NCI-H2227 (cell line): ENCODE measurements around the gene ACTR3.
"Not testable (repeated sequence)": the region's sequence is repeated elsewhere in the genome, so short reads cannot be mapped to it uniquely, and the experiment has no call there.

ENCODE experiments used
- DNase-seq: peaks from one replicate; lab custom pipeline; 2025; ENCODE audit not compliant: unreplicated experiment; lab: John Stamatoyannopoulos, UW

The ACTR3 gene

DNA sequence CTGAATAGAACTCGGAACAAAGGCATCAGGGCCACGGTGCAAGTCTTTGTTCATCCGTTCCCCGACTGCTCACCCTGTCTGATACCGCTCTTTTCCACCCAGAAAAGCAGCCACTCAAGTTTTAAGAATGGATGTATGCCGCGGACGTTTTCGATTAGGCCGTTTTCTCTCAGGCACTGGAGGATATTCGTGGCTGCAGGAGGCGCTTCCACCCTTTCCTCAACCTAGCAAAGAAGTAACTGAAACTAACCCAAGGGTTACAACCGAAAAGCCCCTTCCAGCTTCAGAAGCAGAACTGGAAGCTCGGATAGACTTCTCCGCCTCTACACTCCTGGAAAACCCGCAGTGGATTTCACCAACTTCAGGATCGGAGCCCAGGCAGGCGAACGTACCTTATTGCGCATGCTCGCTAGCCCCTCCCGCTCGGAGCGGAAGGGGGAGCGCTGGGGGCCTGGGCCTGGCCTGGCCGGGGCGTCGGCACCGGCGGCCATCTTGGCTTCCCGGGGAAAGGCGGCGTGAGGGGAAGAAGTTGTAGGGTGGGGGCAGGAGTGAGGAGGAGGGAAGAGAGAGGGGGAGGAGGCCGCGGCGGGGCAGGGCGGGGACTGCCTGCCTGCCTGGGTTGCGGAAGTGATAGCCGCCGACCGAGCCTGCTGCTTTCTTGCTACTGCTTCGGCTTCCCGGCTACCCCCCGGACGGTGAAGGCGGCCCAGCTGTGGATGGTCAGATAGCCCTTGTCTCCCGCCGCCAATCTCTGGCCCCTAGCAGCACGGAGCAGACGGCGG, at the start of gene ACTR3:
TSS of gene ACTR3 (plus strand) at position 619 of the 782 bp plus-strand sequence. CDS start 191 bp downstream, outside the sequence.
- DNase-seq, result peak; percentile 100

DNA sequence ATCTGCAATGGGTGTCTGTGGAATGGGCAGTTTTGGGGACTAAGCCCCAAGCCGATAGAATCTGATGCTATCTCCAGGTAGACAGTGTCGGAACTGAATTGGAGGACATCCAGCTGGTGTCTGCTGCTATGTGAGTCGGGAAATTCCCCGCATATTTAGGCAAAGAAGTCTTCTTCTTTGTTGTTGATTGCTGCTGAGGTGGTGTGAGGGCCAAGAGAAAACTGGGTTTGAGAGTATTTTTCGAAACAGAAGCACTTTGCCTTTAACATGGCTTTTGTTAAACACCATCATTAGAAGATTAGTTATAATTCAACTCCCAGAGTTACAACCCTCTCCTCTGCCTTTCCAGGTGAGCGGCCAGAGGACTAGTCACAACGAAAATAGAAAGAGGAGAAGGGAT, 49.4 kb upstream of the ACTR3 start:
- no peak for DNase-seq

DNA sequence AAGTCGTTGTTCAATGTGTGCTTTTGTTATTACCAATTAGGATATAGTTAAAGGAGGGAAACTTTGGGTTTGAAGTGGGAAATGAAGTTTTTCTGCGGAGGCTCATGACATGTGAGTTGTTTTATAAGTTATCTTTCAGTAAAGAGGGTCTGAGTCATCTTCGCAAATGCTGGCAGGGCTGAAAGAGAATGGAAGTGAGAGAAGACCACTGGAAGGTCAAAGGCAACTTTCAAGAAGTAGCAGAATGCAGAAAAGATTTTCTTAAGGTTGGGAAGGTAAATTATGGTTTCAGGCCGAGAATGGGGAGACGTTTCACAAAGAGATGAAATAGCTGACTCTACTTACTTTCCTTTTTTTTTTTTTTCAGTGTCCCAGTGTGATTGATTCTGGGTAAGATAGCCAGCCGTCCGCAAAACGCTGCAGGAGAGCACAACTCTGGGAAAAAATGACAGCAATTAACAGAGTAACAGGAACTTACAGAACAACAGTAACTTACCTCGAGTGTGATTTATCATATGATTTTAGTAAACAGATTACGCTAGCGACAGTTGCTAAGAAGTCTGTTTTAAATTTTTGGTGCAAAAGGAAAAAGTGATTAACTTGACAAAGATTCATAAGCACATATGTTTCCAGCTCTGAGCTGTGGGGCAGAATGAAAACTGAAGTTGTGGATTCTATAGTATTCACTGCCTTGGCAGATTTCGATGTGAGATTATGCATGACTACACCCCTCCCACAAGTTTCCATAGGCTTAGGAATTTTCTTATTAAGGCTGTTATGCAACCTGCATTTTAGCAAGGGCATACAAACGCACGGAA, 46.8 kb upstream of the ACTR3 start:
- no peak for DNase-seq

DNA sequence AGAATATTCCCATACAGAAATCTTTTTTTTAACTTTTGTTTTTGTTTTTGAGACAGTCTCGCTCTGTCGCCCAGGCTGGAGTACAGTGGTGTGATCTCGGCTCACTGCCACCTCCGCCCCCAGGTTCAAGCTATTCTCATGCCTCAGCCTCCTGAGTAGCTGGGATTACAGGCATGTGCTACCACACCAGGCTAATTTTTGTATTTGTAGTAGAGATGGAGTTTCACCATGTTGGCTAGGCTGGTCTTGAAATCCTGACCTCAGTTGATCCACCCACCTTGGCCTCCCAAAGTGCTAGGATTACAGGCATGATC, 46.2 kb upstream of the ACTR3 start:
- not testable (repeated sequence) for DNase-seq

DNA sequence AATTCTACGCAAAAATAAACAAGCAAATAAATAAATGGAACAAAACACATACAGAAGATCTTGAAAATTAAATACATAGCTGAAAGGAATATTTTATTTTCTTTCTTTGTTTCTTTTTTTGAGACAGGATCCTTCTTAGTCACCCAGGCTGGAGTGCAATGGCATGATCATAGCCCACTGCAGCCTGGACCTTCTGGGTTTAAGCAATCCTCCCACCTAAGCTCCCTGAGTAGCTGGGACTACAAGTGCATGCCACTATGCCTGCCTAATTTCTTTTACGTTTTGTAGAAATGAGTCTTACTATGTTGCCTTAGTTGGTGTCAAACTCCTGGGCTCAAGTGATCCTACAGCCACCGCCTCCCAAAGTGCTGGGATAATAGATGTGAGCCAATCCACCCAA, 44.6 kb upstream of the ACTR3 start:
- no peak for DNase-seq

DNA sequence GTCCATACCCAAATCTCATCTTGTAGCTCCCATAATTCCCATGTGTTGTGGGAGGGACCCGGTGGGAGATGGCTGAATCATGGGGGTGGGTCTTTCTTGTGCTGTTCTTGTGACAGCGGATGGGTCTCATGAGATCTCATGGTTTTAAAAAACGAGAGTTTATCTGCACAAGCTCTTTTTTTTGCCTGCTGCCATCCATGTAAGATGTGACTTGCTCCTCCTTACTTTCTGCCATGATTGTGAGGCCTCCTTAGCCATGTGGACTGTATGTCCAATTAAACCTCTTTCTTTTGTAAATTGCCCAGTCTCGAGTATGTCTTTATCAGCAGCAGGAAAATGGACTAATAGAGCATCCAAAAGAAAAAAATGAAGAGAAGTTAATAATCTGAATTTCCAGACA, 44.1 kb upstream of the ACTR3 start:
- not testable (repeated sequence) for DNase-seq

DNA sequence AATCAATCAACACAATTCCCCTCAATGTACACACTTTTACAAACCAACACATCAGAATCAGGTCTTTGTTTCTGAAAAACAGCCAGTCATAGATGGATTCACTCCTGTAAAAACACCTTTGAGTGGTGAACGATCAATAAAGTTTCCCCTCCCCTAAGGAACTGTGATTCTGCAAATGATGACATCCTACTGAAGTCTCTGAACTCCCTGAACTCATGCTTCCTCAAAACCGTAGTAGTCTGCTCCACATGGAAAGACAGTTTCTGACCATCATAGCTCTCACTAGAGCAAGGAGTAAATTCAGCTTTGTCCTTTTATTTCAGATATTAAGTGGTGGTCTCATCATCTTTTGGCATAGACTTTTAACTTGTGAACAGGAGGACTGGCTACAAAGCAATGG, 43.5 kb upstream of the ACTR3 start:
- DNase-seq, result no peak

DNA sequence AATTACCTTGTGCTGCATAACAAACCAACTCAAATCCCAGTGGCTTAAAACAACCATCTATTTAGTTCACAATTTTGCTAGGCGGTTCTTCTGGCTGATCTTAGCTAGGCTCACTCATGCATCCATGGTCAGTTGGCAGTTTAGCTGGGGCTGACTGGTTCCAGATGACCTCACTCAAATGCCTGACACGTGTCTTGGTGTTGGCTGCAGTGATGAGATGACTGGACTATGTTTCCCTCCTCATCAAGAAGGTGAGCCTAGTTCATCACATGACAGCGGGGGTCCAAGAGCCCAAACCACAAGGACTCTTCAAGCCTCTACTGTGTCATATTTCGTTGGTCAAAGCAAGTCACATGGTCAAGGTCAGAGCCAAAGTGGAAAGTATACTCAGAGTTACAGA, 42.7 kb upstream of the ACTR3 start:
- DNase-seq, result no peak

DNA sequence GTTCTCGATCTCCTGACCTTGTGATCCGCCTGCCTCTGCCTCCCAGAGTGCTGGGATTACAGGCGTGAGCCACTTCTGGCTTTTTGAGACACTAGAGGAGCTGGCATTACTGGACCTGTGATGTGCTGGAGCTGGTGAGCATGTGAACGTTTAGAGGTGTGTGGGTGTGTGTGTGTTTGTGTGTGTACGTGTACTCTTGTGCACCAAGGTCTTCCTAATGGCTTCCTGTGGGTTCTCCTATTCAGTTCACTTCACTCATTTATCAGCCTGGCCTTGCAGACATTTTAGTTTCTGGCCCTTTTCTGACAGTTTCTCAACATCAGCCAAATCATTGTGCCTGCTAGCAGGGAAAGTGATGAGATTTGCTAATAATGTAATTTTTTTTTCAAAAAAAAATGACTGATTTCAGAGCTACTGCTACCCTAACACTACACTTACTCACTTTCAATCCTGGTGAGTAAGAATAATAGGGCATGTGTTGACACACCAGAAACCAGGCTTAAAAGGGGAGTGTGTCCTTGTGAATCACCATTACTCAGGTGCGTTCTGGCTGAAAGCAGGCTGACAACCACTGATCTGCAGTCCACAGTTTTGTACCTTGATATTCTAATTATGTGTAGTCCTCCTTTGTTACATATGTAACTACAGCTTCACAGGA, 41.0 kb upstream of the ACTR3 start:
- no peak for DNase-seq

DNA sequence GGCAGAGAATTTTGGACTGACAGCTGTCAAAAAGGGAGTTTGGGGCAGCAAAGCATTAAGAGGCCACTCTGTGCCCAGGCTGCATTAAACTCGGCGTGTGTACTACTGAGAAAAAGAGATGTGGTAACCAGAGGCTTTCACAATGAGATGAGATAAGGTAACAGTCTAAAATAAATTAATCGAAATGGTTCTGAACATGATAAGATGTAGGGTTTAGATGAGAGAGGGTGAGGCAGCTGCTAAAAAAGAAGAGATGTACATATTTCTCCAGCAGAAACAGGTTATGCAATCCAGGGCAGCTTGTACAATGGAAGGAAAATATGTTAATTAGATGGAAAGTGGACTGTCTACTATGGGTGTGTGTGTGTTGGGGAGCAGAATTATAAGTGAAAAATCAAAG, 39.2 kb upstream of the ACTR3 start:
- DNase-seq, result no peak

DNA sequence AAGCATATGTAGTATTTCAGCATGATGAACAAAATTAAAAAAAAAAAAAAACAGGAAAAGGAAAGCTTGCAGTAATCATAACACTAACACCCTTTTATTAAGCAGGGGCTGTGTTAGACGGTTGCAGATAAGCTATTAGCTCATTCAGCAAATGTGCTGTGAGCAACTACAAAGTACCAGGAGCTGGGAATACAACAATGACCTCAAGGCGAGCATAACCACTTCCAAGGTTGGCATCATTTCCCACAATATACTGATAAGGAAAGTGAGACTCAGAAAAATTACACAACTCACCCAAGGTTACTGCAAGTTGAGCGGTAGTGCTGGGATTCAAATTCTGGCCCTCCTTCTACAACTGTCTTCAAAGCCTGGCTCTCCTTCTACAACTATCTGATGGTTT, 38.2 kb upstream of the ACTR3 start:
- DNase-seq, result no peak

DNA sequence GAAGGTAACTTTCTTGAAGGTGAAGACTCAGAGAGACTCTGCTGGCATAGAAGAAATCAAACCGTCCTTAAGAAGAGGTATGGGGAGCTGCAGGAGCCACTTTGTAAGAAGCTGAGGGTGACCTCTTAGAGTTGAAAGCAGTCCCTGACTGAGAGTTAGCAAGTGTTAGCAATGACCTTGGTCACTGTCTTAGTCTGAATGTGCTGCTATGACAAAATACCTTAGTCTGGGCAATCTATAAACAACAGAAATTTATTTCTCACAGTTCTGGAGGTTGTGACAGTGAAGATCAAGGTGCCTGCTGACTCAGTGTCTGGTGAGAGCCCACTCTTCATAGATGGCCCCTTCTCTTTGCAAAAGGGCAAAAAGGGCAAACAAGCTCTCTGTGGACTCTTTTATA, 35.7 kb upstream of the ACTR3 start:
- no peak for DNase-seq

DNA sequence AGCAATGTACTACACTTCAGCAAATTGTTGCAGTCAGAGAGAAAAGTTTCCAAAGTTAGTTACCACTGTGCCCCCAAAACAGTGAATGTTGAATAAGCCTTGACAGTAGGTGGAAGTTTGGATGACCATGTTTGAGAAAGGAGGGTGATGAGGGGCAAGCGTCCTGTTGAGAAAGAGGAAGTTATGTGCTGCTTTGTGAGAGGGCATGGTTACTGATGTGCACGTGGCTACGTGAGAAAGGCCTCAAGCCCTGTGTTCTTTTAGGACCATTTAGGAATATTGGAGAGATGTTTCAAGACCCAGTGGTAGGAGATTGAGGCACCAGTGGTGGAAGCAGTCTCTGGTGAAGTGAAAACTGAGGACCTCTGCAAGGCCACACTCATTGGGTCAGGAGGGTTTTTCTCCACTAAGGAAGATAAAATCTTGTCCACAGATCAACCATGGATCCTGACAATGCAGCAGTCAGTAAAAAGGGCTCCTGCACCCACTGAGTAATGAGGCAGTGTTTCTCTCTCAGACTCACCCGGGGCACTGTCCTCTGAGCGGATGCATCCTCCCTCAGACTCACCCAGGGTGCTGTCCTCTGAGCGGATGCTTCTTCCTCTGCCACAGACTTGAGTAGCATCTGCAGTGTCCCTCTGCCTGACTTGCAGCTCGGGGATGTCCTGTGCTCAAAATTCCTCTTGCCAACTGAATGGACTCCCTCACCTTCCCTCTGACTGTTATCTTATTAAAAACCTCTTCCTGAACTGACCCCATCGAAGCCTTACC, 34.7 kb upstream of the ACTR3 start:
- DNase-seq, result no peak

DNA sequence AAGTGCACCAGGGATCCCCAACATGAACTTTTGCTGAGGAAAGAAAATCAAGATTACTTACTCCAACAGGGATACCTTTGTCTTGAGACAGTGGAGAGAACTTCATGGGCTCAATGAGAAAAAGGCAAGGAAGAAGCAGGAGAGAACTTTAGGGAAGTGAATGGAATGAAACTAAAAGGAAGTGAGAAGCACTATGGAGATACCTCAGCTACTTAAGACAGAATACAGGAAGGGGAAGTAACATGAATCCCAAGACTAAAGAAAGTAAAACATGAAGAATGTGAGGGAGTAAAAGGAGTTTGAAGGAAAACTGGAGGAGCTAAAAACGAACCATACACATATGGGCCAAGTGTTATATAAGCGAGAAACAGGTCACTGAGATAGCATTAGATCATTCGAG, 32.4 kb upstream of the ACTR3 start:
- no peak for DNase-seq

DNA sequence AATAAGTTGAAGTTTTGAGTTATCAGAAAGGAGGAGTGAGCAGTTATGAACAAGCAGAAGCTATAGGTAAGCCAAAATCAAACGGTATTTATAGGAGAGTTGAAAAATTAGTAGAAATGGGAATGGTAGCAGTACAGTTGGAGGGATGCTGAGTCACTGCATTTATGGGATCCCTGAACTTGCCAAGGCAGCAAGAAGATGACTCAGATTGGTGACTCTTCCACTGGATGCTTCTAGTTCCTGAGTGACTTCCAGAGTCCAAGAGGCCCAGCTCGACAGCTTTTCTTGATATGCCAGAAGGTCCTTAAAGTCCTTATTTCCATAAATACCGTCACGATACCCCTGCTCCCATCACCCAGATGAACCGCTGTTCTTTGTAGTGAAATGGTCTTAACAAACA, 31.1 kb upstream of the ACTR3 start:
- no peak for DNase-seq

DNA sequence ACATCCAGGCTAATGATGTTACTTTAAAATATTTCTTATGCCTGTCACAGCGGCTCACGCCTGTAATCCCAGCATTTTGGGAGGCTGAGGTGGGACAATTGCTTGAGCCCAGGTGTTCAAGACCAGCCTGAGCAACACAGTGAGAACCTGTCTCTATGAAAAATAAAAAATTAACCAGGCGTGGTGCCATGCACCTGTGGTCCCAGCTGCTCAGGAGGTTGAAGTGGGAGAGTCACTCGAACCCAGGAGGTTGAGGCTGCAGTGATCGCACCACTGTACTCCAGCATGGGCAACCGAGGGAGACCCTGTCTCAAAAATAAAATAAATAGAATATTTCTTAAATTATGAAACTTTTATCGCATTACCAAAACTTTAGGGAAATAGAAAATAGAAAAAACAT, 28.1 kb upstream of the ACTR3 start:
- DNase-seq, result no peak

DNA sequence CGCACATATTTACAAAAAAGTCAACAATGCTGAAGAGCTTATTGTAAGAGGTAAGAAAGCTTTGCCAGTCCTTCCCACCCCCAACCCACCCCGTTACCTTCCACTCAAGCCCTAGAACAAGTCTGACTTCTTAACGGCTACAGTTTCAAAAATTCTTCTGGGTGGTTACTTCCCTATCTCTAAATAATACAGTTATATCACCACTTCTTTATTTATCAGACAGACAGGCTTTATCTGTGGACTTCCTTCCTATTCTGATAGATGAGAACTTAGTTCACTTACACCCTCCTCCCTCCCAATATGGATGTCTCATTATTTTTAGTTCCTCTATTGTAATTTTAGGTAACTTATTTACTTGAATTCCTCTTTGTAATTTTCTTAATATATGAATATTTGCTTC, 26.7 kb upstream of the ACTR3 start:
- DNase-seq, result no peak

DNA sequence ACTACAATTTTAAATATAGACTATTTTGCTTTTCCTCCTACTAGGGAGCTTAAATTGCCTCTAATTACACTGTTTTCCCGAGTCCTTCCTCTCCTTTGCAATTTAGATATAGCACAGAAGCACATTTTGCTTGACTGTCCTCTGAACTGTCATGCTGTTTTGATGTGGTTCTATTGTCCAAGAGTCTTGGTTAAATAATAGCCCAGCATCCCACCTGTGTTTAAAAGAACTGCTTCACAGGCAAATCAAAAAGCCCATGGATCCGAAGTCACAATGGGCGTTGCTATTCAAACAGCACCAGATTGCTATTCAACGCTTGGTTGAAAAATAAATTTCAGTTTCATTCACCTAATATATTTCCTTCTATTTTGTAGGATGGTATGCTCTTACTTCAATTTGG, 22.3 kb upstream of the ACTR3 start:
- peak; percentile 92 for DNase-seq

DNA sequence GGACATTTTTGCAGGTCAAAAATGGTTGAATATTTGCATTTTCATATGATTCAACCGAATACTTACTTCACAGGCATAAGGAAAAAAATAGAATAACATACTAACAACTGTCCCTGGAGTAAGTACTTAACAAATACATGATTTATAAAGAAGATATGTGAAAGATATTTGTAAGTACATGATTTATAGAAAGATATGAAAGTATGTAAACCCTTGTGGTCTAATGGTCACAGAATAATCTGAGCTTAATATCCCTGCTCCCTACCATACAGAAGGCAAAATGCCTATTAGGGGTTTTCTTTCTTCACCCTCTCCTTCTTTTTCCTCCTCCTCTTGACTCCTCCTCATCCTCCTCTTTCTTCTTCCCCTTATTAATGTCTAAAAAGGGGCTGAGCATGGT, 20.6 kb upstream of the ACTR3 start:
- DNase-seq, result no peak

DNA sequence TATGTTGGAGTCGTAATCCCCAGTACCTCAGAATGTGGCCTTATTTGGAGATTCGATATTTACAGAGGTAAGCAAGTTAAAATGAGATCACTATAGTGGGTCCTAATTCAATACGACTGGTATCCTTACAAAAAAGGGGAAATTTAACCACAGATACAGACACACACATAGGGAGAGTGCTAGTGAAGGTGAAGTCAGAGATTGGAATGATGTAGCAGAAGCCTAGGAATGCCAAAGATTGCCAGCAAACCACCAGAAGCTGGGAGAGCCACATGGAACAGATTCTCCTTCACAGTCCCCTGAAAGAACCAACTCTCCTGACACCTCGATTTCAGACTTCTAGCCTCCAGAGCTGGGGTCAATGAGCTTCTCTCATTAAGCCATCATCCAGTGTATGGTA, 17.7 kb upstream of the ACTR3 start:
- DNase-seq, result no peak

DNA sequence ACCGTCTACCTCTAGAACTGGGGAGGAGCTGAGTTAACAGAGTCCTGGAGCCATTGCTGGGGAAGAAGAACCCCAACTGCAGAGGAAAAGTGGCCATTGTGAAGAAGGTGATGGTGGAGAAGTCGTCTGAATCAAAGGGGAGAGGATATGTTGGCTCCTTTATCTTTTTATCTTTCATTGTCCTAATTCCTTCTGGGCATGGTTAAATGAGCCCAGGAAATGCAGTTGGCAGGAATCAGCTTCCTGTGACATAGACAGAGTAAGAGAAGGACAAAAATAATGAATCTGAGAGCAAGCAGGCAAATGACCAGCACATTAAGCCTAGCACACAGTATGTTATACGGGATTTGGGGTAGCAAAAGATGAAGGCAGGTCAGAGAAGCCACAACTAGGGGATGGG, 16.0 kb upstream of the ACTR3 start:
- no peak for DNase-seq
